Endometrial microvascular endothelial cells (primary cell): Measurements from ENCODE around the gene MTRF1. TPM values are rescaled to one million over a fixed set of nuclear protein-coding genes. Genes with fewer than 3 reads are reported as not detected.

Experiments used
- in situ Hi-C: cut with HindIII; loops from 2 replicates; pipeline ENCODE4 v1.10.0; 2017; ENCODE audit warnings: low sequenced_read_pairs, low pct_unique_long_range_greater_than_20kb; ENCODE audit errors: inconsistent ontology term
- total RNA-seq: library from RNA; depleted of rRNA; stranded (reverse); fragments of >200 nt; gene quantifications from one replicate; pipeline ENCODE4 v1.2.3, GENCODE V29; 2015; ENCODE audit errors: inconsistent ontology term

Gene MTRF1
- total RNA-seq, result 10.7 TPM

- in situ Hi-C loops, result no loop called here
These were observed at the start of gene MTRF1 for GRCh38 chr13:41263261-41263971. Gene MTRF1 (minus strand): TSS chr13:41263576. CDS start chr13:41260907, 2,669 bp downstream.

- in situ Hi-C loops, result no loop called here
These were observed 49.7 kb upstream of the MTRF1 start for GRCh38 chr13:41313117-41313516.

GRCh38 chr13:41312176-41312500, 48.8 kb upstream of the MTRF1 start:
- in situ Hi-C loops, result no loop called here

- in situ Hi-C loops, result no loop called here
These were observed 48.2 kb upstream of the MTRF1 start for GRCh38 chr13:41311406-41312175.

GRCh38 chr13:41310963-41311405, 47.6 kb upstream of the MTRF1 start, which contains the start of gene NAA16:
Gene NAA16 (plus strand): TSS chr13:41311267. CDS start chr13:41311529, 262 bp downstream.
- in situ Hi-C loops, result no loop called here

- in situ Hi-C loops, result no loop called here
These were observed 44.7 kb upstream of the MTRF1 start for GRCh38 chr13:41307884-41308640.

GRCh38 chr13:41306271-41307145, 43.1 kb upstream of the MTRF1 start:
- in situ Hi-C loops, result no loop called here

- in situ Hi-C loops, result no loop called here
These were observed 41.2 kb upstream of the MTRF1 start for GRCh38 chr13:41304551-41304950.

- in situ Hi-C loops, result no loop called here
These were observed 39.4 kb upstream of the MTRF1 start for GRCh38 chr13:41302743-41303142.

- in situ Hi-C loops, result no loop called here
These were observed 36.1 kb upstream of the MTRF1 start for GRCh38 chr13:41299316-41300094.

- in situ Hi-C loops, result no loop called here
These were observed 33.7 kb upstream of the MTRF1 start for GRCh38 chr13:41296879-41297646.

- in situ Hi-C loops, result no loop called here
These were observed 32.6 kb upstream of the MTRF1 start for GRCh38 chr13:41295973-41296372.

GRCh38 chr13:41294914-41295313, 31.5 kb upstream of the MTRF1 start:
- in situ Hi-C loops, result no loop called here

GRCh38 chr13:41293272-41293671, 29.9 kb upstream of the MTRF1 start:
- in situ Hi-C loops, result no loop called here

GRCh38 chr13:41291246-41291645, 27.9 kb upstream of the MTRF1 start:
- in situ Hi-C loops, result no loop called here

- in situ Hi-C loops, result no loop called here
These were observed 26.1 kb upstream of the MTRF1 start for GRCh38 chr13:41289463-41289881.

GRCh38 chr13:41286370-41286769, 23.0 kb upstream of the MTRF1 start:
- in situ Hi-C loops, result no loop called here
